Measurements from ENCODE around the gene MCTP1. TPM values are rescaled to one million over a fixed set of nuclear protein-coding genes. Genes with fewer than 3 reads are reported as not detected.

Gene MCTP1
- total RNA-seq, 1 donor from 2014 or later: 9.1 TPM

DNA sequence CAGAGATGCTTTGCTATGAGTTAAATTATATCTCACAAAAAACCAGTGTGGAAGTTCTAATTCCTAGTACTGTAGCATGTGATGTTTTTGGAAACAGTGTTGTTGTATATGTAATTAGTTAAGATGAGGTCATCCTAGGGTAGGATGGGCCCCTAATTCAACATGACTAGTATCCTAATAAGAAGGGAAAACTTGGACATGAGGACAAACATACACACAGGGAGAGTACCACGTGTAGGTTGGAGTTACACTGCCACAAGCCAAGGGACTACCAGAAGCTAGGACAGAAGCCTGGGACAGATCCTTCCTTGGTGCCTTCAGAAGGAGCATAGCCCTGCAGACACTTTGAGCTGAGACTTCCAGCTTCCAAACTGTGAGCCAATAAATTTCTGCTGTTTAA, 234.2 kb downstream of the MCTP1 start:
- H3K27ac Mint-ChIP-seq: no peak overlapping the region
- TF ChIP-seq, protein P1, sequence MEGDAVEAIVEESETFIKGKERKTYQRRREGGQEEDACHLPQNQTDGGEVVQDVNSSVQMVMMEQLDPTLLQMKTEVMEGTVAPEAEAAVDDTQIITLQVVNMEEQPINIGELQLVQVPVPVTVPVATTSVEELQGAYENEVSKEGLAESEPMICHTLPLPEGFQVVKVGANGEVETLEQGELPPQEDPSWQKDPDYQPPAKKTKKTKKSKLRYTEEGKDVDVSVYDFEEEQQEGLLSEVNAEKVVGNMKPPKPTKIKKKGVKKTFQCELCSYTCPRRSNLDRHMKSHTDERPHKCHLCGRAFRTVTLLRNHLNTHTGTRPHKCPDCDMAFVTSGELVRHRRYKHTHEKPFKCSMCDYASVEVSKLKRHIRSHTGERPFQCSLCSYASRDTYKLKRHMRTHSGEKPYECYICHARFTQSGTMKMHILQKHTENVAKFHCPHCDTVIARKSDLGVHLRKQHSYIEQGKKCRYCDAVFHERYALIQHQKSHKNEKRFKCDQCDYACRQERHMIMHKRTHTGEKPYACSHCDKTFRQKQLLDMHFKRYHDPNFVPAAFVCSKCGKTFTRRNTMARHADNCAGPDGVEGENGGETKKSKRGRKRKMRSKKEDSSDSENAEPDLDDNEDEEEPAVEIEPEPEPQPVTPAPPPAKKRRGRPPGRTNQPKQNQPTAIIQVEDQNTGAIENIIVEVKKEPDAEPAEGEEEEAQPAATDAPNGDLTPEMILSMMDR (IDR thresholded peaks at IDR 0.05; ENCODE audit: unreplicated experiment): no peak
- H3K4me1 Mint-ChIP-seq: no peaks in the 10 kb centered on the region
- DNase-seq (ENCODE audit: low spot score in 2 of 2, unreplicated experiment in 2 of 2): no peak
- H3K9me3 Mint-ChIP-seq: no peaks in the 10 kb centered on the region
- H3K4me3 Mint-ChIP-seq: no peak overlapping the region
- no peaks in the 10 kb centered on the region for H3K36me3 Mint-ChIP-seq
- H3K27me3 Mint-ChIP-seq (ENCODE audit: low read depth): no peaks in the 10 kb centered on the region

DNA sequence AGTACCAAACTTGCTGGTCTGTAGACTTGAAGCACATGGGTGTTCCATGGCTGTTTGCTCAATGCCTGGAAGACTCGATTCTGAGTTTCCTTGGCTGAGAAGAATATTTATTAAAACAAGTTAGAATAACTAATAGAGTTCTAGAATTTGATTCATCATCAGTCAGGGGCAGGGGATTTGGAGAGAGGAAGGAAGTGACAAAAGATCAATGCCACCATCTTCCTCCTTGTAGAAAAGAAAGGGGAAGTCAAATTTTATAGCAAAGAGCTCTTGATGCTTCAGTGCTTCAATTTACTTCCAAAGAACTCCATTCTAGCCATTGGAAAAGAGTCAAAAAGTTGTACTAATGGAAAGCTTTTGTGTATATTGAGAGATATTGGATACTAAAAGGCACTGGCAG, 236.3 kb downstream of the MCTP1 start:
- no peak for DNase-seq (ENCODE audit: low spot score in 2 of 2, unreplicated experiment in 2 of 2)
- no peaks in the 10 kb centered on the region for H3K27me3 Mint-ChIP-seq (ENCODE audit: low read depth)
- H3K27ac Mint-ChIP-seq: no peak overlapping the region
- no peak overlapping the region for H3K4me3 Mint-ChIP-seq
- TF ChIP-seq, protein P1 (IDR thresholded peaks at IDR 0.05; ENCODE audit: unreplicated experiment): no peak
- no peaks in the 10 kb centered on the region for H3K36me3 Mint-ChIP-seq
- peaks cover 4% of the 10 kb centered on the region for H3K4me1 Mint-ChIP-seq
- H3K9me3 Mint-ChIP-seq: no peaks in the 10 kb centered on the region

DNA sequence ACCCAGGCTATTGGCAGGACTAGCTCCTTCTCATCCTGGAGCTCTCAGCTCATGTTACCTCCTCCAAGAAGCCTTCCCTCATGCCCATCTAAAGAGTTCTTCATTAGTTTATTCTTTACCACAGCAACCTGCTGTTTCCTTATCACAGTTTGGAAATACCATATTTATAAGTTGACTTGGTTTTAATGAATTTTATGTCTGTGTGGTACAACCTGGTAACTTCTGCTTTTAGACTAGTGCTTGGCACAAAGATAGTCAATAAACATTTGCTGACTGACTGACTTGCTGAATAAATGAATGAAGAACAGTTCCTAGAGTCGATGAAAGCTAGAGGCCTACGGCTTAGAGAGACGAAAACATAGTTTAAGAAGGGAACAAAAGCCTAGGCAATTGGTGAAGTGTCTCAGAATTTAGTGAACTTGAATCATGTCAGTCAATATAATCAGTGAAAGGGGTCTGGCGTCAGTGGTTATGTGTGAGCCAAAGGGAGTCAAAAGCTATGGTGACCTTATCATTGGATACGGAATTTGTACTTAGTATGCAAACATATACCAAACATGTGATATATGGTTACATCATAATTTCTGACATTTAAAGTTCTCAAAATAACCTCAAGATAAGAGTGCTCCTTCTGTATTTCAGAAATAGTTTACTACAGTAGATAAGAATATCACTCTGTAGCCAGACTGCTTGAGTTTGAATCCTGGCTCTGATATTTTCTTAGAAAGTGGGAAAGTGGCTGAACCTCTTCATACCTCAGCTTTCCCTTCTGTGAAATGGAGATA, 239.5 kb downstream of the MCTP1 start:
- DNase-seq (ENCODE audit: low spot score in 2 of 2, unreplicated experiment in 2 of 2): no peak
- H3K36me3 Mint-ChIP-seq: no peaks in the 10 kb centered on the region
- peaks cover 5% of the 10 kb centered on the region for H3K4me1 Mint-ChIP-seq
- no peak overlapping the region for H3K27ac Mint-ChIP-seq
- no peak overlapping the region for H3K4me3 Mint-ChIP-seq
- no peaks in the 10 kb centered on the region for H3K9me3 Mint-ChIP-seq
- TF ChIP-seq, protein P1 (IDR thresholded peaks at IDR 0.05; ENCODE audit: unreplicated experiment): no peak
- H3K27me3 Mint-ChIP-seq (ENCODE audit: low read depth): no peaks in the 10 kb centered on the region

DNA sequence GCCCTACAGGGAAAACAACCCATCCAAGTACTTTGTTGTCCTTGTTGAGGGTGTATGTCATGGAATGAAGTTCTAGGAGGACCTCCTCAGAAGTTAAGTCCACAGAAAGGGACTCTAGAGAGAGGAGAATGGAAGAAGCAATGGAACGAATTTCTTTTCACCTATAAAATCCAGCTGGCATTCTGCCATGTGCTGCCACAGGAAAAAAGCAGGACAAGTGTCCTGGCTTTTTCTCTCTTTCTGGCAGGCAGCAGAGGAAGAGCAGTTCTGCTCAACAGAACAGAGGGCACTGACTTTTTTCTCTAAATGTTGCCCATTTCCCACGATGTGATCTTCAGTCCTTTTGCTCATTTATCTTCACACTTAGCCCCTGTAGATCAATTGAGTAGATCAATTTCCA, 240.8 kb downstream of the MCTP1 start:
- Mint-ChIP-seq H3K27ac (no peak overlapping the region), H3K27me3 (ENCODE audit: low read depth) (no peaks in the 10 kb centered on the region), H3K4me1 (peaks cover 5% of the 10 kb centered on the region), H3K36me3 (no peaks in the 10 kb centered on the region), H3K4me3 (no peak overlapping the region), H3K9me3 (no peaks in the 10 kb centered on the region)
- TF ChIP-seq, protein P1 (IDR thresholded peaks at IDR 0.05; ENCODE audit: unreplicated experiment): no peak
- no peak for DNase-seq (ENCODE audit: low spot score in 2 of 2, unreplicated experiment in 2 of 2)

DNA sequence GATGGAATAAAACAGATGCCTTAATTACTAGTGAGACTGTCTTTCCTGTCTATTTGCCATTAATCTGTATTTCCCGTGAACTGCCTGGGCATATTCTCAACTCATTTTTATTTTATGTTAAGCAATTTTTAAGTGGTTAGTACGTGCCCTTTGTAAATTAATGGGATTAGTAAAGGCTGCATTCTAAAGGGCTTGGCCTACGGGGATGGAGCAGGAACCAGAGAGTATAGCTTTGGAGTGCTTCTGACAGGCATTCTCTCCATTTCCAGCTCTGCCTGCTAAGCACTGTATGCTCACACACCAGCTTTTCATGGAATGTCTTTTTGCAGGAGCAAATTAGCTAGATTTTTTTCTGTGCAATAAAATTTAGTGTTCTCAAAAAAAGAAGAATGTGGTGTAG, 241.2 kb downstream of the MCTP1 start:
- H3K36me3 Mint-ChIP-seq: no peaks in the 10 kb centered on the region
- TF ChIP-seq, protein P1 (IDR thresholded peaks at IDR 0.05; ENCODE audit: unreplicated experiment): no peak
- peaks cover 7% of the 10 kb centered on the region for H3K4me1 Mint-ChIP-seq
- H3K9me3 Mint-ChIP-seq: no peaks in the 10 kb centered on the region
- H3K27ac Mint-ChIP-seq: no peak overlapping the region
- DNase-seq (ENCODE audit: low spot score in 2 of 2, unreplicated experiment in 2 of 2): no peak
- no peak overlapping the region for H3K4me3 Mint-ChIP-seq
- no peaks in the 10 kb centered on the region for H3K27me3 Mint-ChIP-seq (ENCODE audit: low read depth)
